Lower lobe of right lung (tissue), 2 donors: Measurements from ENCODE around the gene GLB1L2. TPM values are rescaled to one million over a fixed set of nuclear protein-coding genes. Genes with fewer than 3 reads are reported as not detected.
A peak's percentile ranks its signal among the peaks of the same experiment; 100 is the strongest.
"Not testable (repeated sequence)": the region's sequence is repeated elsewhere in the genome, so short reads cannot be mapped to it uniquely, and the experiment has no call there.

Source experiments
- ATAC-seq, 2 donors: fragments of 200-7000 bp; cut with Tn5 transposase; one replicate each; pipeline ENCODE4 v1.9.1; 2020 to 2022; ENCODE audit warnings: mild to moderate bottlenecking in 2 of 2, moderate library complexity in 2 of 2
- DNase-seq: peaks from one replicate; pipeline ENCODE4 v3.0.0-alpha.2; 2020
- H3K27ac ChIP-seq: fragments of 200-600 bp; one replicate; pipeline ENCODE4 v1.8.0; 2022
- H3K27me3 ChIP-seq: fragments of 200-600 bp; one replicate; pipeline ENCODE4 v1.8.0; 2022; ENCODE audit warnings: low read depth
- H3K36me3 ChIP-seq: fragments of 200-600 bp; one replicate; pipeline ENCODE4 v1.8.0; 2022; ENCODE audit warnings: mild to moderate bottlenecking
- H3K4me1 ChIP-seq: fragments of 200-600 bp; one replicate; pipeline ENCODE4 v1.8.0; 2022
- H3K4me3 ChIP-seq: fragments of 200-600 bp; one replicate; pipeline ENCODE4 v1.8.0; 2022; ENCODE audit warnings: mild to moderate bottlenecking
- H3K9me3 ChIP-seq: fragments of 200-600 bp; one replicate; pipeline ENCODE4 v1.8.0; 2022
- intact Hi-C: fragments of 100-400 bp; cut with DNase I; formaldehyde crosslinking; loops from one replicate; pipeline ENCODE4 v1.11.0; 2022
- total RNA-seq: library from RNA; stranded (reverse); fragmentation: NEBNext Ultra II Directional; extraction: Animal tissue kit (Norgen Biotek cat#: 25700); gene quantifications from one replicate; pipeline ENCODE4 v1.2.1, GENCODE V29; 2021
- TF ChIP-seq, protein P1 (sequence below): fragments of 200-600 bp; IDR thresholded peaks from one replicate; pipeline ENCODE4 v1.8.0; 2022; ENCODE audit warnings: antibody characterized with exemption, mild to moderate bottlenecking
- donor health status: DM: no; HTN: yes; CAD: no; lungs with severe emphysema.

GLB1L2 gene
- total RNA-seq, 1 donor from 2014 or later = 5.1 TPM

- Histone ChIP-seq H3K36me3 (no peaks in the 10 kb centered on the region), H3K4me3 (no peak overlapping the region), H3K27ac (no peak overlapping the region), H3K9me3 (peaks cover 11% of the 10 kb centered on the region), H3K27me3 (no peaks in the 10 kb centered on the region), H3K4me1 (no peaks in the 10 kb centered on the region)
- ATAC-seq (no peak), DNase-seq (no peak)
- TF ChIP-seq, protein P1, sequence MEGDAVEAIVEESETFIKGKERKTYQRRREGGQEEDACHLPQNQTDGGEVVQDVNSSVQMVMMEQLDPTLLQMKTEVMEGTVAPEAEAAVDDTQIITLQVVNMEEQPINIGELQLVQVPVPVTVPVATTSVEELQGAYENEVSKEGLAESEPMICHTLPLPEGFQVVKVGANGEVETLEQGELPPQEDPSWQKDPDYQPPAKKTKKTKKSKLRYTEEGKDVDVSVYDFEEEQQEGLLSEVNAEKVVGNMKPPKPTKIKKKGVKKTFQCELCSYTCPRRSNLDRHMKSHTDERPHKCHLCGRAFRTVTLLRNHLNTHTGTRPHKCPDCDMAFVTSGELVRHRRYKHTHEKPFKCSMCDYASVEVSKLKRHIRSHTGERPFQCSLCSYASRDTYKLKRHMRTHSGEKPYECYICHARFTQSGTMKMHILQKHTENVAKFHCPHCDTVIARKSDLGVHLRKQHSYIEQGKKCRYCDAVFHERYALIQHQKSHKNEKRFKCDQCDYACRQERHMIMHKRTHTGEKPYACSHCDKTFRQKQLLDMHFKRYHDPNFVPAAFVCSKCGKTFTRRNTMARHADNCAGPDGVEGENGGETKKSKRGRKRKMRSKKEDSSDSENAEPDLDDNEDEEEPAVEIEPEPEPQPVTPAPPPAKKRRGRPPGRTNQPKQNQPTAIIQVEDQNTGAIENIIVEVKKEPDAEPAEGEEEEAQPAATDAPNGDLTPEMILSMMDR = no peak
- intact Hi-C loops = no loop called here
Measured at GRCh38 chr11:134313821-134314607, 17.8 kb upstream of the GLB1L2 start.

DNA sequence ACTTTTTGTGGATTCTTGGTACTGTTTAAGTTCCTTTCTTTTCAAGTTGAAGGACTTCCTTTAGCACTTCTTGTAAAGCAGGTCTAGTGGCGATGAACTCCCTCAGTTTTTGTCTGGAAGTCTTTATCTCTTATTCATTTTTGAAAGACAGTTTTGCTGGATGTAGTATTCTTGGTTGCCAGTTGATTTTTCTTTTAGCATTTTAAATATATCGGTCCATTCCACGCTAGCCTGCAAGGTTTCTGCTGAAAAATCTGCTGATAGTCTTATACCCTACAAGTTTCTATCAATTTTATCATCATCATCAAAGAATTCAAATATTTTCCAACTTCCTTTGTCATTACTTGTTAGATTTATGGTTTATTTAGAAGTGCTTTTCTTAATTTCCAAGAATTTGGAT lies 14.7 kb upstream of the GLB1L2 start:
- H3K36me3 ChIP-seq = no peaks in the 10 kb centered on the region
- intact Hi-C loops = no loop called here
- no peak overlapping the region for H3K27ac ChIP-seq
- no peaks in the 10 kb centered on the region for H3K27me3 ChIP-seq
- TF ChIP-seq, protein P1 = no peak
- no peaks in the 10 kb centered on the region for H3K4me1 ChIP-seq
- H3K4me3 ChIP-seq = no peak overlapping the region
- H3K9me3 ChIP-seq = peaks cover 11% of the 10 kb centered on the region
- no peak for DNase-seq
- ATAC-seq = no peak

DNA sequence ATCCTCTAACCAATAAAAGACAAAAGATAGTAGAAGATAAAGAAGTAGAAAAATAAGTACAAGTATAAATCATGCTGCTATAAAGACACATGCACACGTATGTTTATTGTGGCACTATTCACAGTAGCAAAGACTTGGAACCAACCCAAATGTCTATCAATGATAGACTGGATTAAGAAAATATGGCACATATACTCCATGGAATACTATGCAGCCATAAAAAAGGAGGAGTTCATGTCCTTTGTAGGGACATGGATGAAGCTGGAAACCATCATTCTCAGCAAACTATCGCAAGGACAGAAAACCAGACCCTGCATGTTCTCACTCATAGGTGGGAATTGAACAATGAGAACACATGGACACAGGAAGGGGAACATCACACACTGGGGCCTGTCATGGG lies 10.4 kb upstream of the GLB1L2 start:
- H3K4me1 ChIP-seq, intact Hi-C loops, DNase-seq, H3K36me3 ChIP-seq, H3K4me3 ChIP-seq, ATAC-seq, H3K27ac ChIP-seq, H3K27me3 ChIP-seq: not testable (repeated sequence)
- H3K9me3 ChIP-seq = peaks cover 11% of the 10 kb centered on the region

- Histone ChIP-seq H3K9me3 (peaks cover 3% of the 10 kb centered on the region), H3K27me3 (no peaks in the 10 kb centered on the region), H3K27ac (no peak overlapping the region), H3K36me3 (no peaks in the 10 kb centered on the region), H3K4me3 (no peak overlapping the region), H3K4me1 (no peaks in the 10 kb centered on the region)
- TF ChIP-seq, protein P1 = no peak
- intact Hi-C loops = no loop called here
- DNase-seq = no peak
- ATAC-seq = no peak
Measured at GRCh38 chr11:134322553-134322952, 9.2 kb upstream of the GLB1L2 start.

- H3K9me3 ChIP-seq = no peaks in the 10 kb centered on the region
- peaks cover 16% of the 10 kb centered on the region for H3K27me3 ChIP-seq
- no peak overlapping the region for H3K4me3 ChIP-seq
- intact Hi-C loops = no loop called here
- ATAC-seq (no peak), DNase-seq (no peak)
- H3K4me1 ChIP-seq = peaks cover 17% of the 10 kb centered on the region
- H3K36me3 ChIP-seq = no peaks in the 10 kb centered on the region
- TF ChIP-seq, protein P1 = no peak
- no peak overlapping the region for H3K27ac ChIP-seq
Measured at GRCh38 chr11:134328433-134328832, 3.4 kb upstream of the GLB1L2 start.

- DNase-seq (no peak), ATAC-seq (peak in 1 of 2 donors; percentile 5)
- peaks cover 24% of the 10 kb centered on the region for H3K27me3 ChIP-seq
Measured at GRCh38 chr11:134330611-134331353, 1.0 kb upstream of the GLB1L2 start.

More at GRCh38 chr11:134330611-134331353, 1.0 kb upstream of the GLB1L2 start:
- Histone ChIP-seq H3K4me1 (peaks cover 17% of the 10 kb centered on the region), H3K9me3 (no peaks in the 10 kb centered on the region), H3K4me3 (peak overlapping the region; percentile 47), H3K27ac (no peak overlapping the region), H3K36me3 (no peaks in the 10 kb centered on the region)
- intact Hi-C loops = no loop called here
- TF ChIP-seq, protein P1 = no peak
